Suprapubic skin (tissue), 4 donors: ENCODE measurements around the gene TRAPPC10. TPM values are rescaled to one million over a fixed set of nuclear protein-coding genes. Genes with fewer than 3 reads are reported as not detected.

Source experiments
- DNase-seq, 2 donors: peaks; one replicate each; pipeline ENCODE4 v3.0.0-alpha.2; 2019; ENCODE audit warnings: low spot score in 2 of 2
- H3K27ac ChIP-seq: fragments of 200-600 bp; sonication (generic); one replicate; pipeline ENCODE4 v1.5.1; 2019
- H3K27me3 ChIP-seq: fragments of 200-600 bp; sonication (generic); one replicate; pipeline ENCODE4 v1.5.1; 2019
- H3K36me3 ChIP-seq: fragments of 200-600 bp; sonication (generic); one replicate; pipeline ENCODE4 v1.5.1; 2019
- H3K4me1 ChIP-seq: fragments of 200-600 bp; sonication (generic); one replicate; pipeline ENCODE4 v1.5.1; 2019
- H3K4me3 ChIP-seq: fragments of 200-600 bp; sonication (generic); one replicate; pipeline ENCODE4 v1.5.1; 2019; ENCODE audit warnings: mild to moderate bottlenecking
- H3K9me3 ChIP-seq: fragments of 200-600 bp; sonication (generic); one replicate; pipeline ENCODE4 v1.5.1; 2019
- EP300 ChIP-seq: sonication (generic); formaldehyde crosslinking; IDR thresholded peaks from one replicate; pipeline ENCODE4 v1.6.1; 2017; ENCODE audit warnings: antibody characterized with exemption
- POLR2A ChIP-seq, 2 donors: fragments of 450-650 bp; IDR thresholded peaks; one replicate each; pipeline ENCODE4 v1.6.1; 2017; ENCODE audit warnings: antibody characterized with exemption in 2 of 2, mild to moderate bottlenecking in 2 of 2, moderate library complexity in 2 of 2
- POLR2AphosphoS5 ChIP-seq, 3 donors: sonication (generic); formaldehyde crosslinking; IDR thresholded peaks; one replicate each; pipeline ENCODE4 v1.6.1; 2017; ENCODE audit warnings: antibody characterized with exemption in 3 of 3
- WGBS: methylation state at CpG from one replicate; pipeline ENCODE4 v1.1.5; 2018; 5-methylcytosine and 5-hydroxymethylcytosine counted together
- total RNA-seq, 4 donors: library from RNA; depleted of rRNA; stranded (reverse); fragments of >200 nt; gene quantifications; one replicate each; pipeline ENCODE4 v1.1.0, GENCODE V29; 2016
- TF ChIP-seq, protein P1 (sequence below), 2 donors: fragments of 200-600 bp in 1 of 2; fragments of 450-650 bp in 1 of 2; sonication (generic) in 1 of 2; IDR thresholded peaks; one replicate each; pipeline ENCODE4 v1.5.1; 2016 to 2019; ENCODE audit warnings: antibody characterized with exemption in 2 of 2, mild to moderate bottlenecking in 1 of 2, moderate library complexity in 1 of 2

The TRAPPC10 gene
- total RNA-seq, 4 donors from 2014 or later = 31.0 to 51.8 (median 43.0) TPM

DNA sequence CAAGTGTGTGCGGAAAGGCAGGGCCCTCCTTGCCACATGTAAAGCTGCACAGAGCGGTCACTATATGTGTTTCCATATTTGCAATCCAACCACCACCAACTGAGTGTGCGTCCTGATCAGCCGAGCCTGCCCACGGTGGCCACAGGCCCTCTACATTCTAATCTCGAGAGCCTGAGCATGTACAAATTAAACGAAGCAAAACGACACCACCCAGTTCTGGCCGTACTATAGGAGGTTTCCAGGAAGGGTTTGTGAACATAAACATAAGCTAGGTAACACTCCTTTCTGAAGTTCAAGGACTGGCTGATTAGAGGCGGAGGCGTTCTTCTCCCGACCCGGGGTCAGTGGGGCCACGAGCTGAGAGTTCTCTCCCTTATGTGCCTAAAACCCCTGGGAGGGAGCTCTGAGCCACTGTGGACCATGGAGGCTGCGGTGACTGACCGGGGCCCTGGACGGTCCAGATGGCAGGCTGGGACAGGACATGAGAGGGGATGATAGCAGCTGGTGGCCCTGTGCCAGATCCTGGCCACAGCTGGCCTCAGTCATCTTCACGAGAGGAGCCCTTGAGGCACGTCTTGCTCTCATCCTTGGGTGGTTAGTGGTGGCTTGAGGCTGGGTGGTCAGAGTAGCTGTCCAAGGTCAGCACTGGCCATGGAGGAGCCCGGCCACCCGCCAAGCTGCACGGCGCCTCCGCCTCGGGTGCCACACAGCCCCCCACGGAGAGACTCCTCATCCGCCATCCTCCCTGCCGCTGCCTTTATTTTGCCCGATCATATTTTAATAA, 39.1 kb upstream of the TRAPPC10 start:
- WGBS = 82% methylated on average over 28 of the region's 29 CpGs
- Histone ChIP-seq H3K4me3 (no peak overlapping the region), H3K9me3 (no peaks in the 10 kb centered on the region), H3K4me1 (peaks cover 8% of the 10 kb centered on the region), H3K27me3 (no peaks in the 10 kb centered on the region), H3K27ac (no peak overlapping the region), H3K36me3 (peaks cover 60% of the 10 kb centered on the region)
- DNase-seq = no peak
- TF ChIP-seq POLR2A (IDR thresholded peaks at IDR 0.05) = no peak
- no peak for TF ChIP-seq EP300
- TF ChIP-seq, protein P1, sequence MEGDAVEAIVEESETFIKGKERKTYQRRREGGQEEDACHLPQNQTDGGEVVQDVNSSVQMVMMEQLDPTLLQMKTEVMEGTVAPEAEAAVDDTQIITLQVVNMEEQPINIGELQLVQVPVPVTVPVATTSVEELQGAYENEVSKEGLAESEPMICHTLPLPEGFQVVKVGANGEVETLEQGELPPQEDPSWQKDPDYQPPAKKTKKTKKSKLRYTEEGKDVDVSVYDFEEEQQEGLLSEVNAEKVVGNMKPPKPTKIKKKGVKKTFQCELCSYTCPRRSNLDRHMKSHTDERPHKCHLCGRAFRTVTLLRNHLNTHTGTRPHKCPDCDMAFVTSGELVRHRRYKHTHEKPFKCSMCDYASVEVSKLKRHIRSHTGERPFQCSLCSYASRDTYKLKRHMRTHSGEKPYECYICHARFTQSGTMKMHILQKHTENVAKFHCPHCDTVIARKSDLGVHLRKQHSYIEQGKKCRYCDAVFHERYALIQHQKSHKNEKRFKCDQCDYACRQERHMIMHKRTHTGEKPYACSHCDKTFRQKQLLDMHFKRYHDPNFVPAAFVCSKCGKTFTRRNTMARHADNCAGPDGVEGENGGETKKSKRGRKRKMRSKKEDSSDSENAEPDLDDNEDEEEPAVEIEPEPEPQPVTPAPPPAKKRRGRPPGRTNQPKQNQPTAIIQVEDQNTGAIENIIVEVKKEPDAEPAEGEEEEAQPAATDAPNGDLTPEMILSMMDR (IDR thresholded peaks at IDR 0.05) = no peak
- no peak for TF ChIP-seq POLR2AphosphoS5 (IDR thresholded peaks at IDR 0.05)

GRCh38 chr21:43973634-43973955, 38.5 kb upstream of the TRAPPC10 start:
- no peaks in the 10 kb centered on the region for H3K27me3 ChIP-seq
- TF ChIP-seq EP300 (no peak), POLR2A (IDR thresholded peaks at IDR 0.05) (no peak), POLR2AphosphoS5 (IDR thresholded peaks at IDR 0.05) (no peak)
- TF ChIP-seq, protein P1 (IDR thresholded peaks at IDR 0.05) = no peak
- H3K4me3 ChIP-seq = no peak overlapping the region
- H3K9me3 ChIP-seq = no peaks in the 10 kb centered on the region
- H3K27ac ChIP-seq = no peak overlapping the region
- WGBS = 86% methylated on average over 12 of the region's 12 CpGs
- H3K4me1 ChIP-seq = peaks cover 8% of the 10 kb centered on the region
- no peak for DNase-seq
- peaks cover 64% of the 10 kb centered on the region for H3K36me3 ChIP-seq

DNA sequence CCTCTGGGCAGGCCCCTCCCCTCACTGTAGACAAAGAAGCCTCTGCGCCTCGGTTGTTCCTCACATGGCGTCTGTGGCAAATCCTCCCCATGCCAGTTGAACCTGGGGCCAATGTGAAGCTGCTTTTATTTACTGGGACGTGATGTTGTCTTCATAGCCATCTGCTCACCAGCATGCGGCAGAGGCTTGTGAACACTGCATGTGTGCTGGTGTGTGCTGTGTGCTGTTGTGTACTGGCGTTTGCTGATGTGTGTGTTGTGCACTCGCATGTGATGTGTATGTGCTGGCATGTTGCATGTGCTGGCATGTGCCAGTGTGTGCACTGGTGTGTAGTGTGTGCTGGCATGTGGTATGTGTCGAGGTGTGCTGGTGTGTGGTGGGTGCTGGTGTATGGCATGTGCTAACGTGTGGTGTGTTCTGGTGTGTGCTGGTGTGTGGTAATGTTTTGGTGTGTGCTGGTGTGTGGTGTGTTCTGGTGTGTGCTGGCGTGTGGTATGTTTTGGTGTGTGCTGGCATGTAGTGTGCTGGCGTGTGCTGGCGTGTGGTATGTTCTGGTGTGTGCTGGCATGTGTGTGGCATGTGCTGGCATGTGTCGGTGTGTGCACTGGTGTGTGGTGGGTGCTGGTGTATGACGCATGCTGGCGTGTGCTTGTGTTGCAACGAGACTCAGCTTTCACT, 37.2 kb upstream of the TRAPPC10 start:
- WGBS = 65% methylated on average over 10 of the region's 16 CpGs
- no peak overlapping the region for H3K4me3 ChIP-seq
- peaks cover 62% of the 10 kb centered on the region for H3K36me3 ChIP-seq
- H3K27me3 ChIP-seq = no peaks in the 10 kb centered on the region
- no peak for TF ChIP-seq POLR2AphosphoS5 (IDR thresholded peaks at IDR 0.05)
- DNase-seq = no peak
- peaks cover 8% of the 10 kb centered on the region for H3K4me1 ChIP-seq
- H3K9me3 ChIP-seq = no peaks in the 10 kb centered on the region
- no peak overlapping the region for H3K27ac ChIP-seq

DNA sequence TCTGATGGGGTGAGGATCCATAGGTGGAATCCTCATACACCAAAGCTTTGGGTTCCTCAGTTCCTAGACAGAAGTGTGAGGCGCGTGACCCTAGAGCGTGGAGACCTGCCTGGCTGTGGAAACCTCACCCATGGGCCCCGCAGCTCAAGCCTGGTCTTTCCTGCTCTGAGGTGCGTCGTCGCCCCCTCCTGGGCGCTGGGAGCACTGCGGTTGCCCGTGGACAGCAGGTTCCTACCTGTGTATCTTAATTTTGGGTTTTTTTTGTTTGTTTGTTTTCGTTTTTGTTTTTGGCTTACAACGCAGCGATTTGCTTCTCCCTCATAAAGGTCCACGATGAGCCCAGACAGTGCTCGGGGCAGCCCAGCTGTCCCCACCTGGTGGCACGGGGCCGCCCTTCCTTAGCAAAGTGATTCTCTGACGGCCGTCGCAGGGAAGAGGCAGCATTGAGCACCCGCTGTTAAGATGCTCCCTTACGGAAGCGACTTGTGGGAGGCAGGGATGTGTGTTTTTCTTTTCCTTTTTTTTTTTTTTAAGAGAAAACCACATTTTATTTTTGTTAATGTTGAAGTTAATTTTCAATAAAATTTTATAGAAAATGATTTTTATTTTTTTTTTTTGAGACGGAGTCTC, 36.5 kb upstream of the TRAPPC10 start:
- DNase-seq = peak in 1 of 2 donors; percentile 81
- Histone ChIP-seq H3K4me1 (peaks cover 8% of the 10 kb centered on the region), H3K27me3 (no peaks in the 10 kb centered on the region), H3K4me3 (no peak overlapping the region), H3K27ac (no peak overlapping the region), H3K9me3 (no peaks in the 10 kb centered on the region), H3K36me3 (peaks cover 58% of the 10 kb centered on the region)
- WGBS = 29% methylated on average over 24 of the region's 24 CpGs
- TF ChIP-seq, protein P1 (IDR thresholded peaks at IDR 0.05) = peak; percentile 88 to 91
- TF ChIP-seq POLR2A (IDR thresholded peaks at IDR 0.05) = no peak

GRCh38 chr21:43976661-43977060, 35.4 kb upstream of the TRAPPC10 start:
- Histone ChIP-seq H3K36me3 (peaks cover 58% of the 10 kb centered on the region), H3K27ac (no peak overlapping the region)

More at GRCh38 chr21:43976661-43977060, 35.4 kb upstream of the TRAPPC10 start:
- no peak for DNase-seq
- Histone ChIP-seq H3K9me3 (no peaks in the 10 kb centered on the region), H3K4me3 (no peak overlapping the region), H3K27me3 (no peaks in the 10 kb centered on the region), H3K4me1 (peaks cover 8% of the 10 kb centered on the region)
- TF ChIP-seq EP300 = no peak
- no peak for TF ChIP-seq POLR2A (IDR thresholded peaks at IDR 0.05)
- TF ChIP-seq, protein P1 (IDR thresholded peaks at IDR 0.05) = no peak
- TF ChIP-seq POLR2AphosphoS5 (IDR thresholded peaks at IDR 0.05) = no peak
- WGBS = 77% methylated on average over 9 of the region's 9 CpGs
